ENCODE measurements around the gene ATG7. TPM values are rescaled to one million over a fixed set of nuclear protein-coding genes. Genes with fewer than 3 reads are reported as not detected.

ATG7 gene
- total RNA-seq, 1 donor from 2014 or later: 31.3 TPM

DNA sequence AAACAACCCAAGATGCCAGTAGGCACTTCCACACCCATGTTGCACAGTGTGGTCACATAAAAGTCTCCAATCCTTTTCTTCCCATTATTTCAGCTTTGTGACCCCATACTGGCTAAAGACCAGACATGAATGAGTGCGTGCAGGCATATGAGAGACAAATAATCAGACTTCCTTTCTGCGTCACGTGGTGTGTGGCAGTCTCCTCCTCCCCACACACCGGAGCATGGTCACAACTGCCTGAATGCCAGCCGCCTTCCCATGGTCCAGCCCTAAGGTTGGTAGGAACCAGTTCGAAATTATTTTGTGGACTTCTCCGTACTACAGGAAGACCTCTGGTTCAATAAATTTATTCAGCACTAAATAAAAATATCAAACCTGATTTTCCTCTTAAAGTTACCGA lies 306.0 kb downstream of the ATG7 start:
- TF ChIP-seq, protein P1, sequence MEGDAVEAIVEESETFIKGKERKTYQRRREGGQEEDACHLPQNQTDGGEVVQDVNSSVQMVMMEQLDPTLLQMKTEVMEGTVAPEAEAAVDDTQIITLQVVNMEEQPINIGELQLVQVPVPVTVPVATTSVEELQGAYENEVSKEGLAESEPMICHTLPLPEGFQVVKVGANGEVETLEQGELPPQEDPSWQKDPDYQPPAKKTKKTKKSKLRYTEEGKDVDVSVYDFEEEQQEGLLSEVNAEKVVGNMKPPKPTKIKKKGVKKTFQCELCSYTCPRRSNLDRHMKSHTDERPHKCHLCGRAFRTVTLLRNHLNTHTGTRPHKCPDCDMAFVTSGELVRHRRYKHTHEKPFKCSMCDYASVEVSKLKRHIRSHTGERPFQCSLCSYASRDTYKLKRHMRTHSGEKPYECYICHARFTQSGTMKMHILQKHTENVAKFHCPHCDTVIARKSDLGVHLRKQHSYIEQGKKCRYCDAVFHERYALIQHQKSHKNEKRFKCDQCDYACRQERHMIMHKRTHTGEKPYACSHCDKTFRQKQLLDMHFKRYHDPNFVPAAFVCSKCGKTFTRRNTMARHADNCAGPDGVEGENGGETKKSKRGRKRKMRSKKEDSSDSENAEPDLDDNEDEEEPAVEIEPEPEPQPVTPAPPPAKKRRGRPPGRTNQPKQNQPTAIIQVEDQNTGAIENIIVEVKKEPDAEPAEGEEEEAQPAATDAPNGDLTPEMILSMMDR (IDR thresholded peaks at IDR 0.05; ENCODE audit: insufficient read depth, low read length, poor library complexity, severe bottlenecking): no peak
- Histone ChIP-seq H3K4me3 (ENCODE audit: low read depth, low read length) (no peak overlapping the region), H3K36me3 (ENCODE audit: control insufficient read depth, insufficient read depth, low read length) (peaks cover 2% of the 10 kb centered on the region), H3K27me3 (ENCODE audit: control insufficient read depth, insufficient read depth, low read length) (no peaks in the 10 kb centered on the region)
- DNase-seq (ENCODE audit: low read depth): no peak

DNA sequence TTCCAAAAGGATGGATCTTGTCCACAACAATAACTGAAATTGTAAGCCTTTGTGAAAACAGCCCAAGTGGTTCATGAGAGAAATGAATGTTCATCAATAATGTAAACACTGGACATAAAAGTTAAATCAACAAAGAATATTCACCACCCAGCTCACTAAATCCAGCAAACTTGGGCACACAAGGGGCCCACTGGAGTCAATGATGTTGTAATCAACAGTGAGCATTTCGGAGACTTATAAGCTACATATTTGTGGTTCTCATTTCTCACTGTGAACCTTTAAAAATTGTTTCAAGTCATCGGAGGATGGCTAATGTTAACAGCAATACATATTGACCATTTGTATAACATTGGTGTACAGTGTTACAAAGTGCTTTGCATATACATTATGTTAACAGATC lies 308.4 kb downstream of the ATG7 start:
- H3K4me3 ChIP-seq (ENCODE audit: low read depth, low read length): no peak overlapping the region
- no peak for DNase-seq (ENCODE audit: low read depth)
- no peaks in the 10 kb centered on the region for H3K36me3 ChIP-seq (ENCODE audit: control insufficient read depth, insufficient read depth, low read length)
- TF ChIP-seq, protein P1 (IDR thresholded peaks at IDR 0.05; ENCODE audit: insufficient read depth, low read length, poor library complexity, severe bottlenecking): no peak
- no peaks in the 10 kb centered on the region for H3K27me3 ChIP-seq (ENCODE audit: control insufficient read depth, insufficient read depth, low read length)

DNA sequence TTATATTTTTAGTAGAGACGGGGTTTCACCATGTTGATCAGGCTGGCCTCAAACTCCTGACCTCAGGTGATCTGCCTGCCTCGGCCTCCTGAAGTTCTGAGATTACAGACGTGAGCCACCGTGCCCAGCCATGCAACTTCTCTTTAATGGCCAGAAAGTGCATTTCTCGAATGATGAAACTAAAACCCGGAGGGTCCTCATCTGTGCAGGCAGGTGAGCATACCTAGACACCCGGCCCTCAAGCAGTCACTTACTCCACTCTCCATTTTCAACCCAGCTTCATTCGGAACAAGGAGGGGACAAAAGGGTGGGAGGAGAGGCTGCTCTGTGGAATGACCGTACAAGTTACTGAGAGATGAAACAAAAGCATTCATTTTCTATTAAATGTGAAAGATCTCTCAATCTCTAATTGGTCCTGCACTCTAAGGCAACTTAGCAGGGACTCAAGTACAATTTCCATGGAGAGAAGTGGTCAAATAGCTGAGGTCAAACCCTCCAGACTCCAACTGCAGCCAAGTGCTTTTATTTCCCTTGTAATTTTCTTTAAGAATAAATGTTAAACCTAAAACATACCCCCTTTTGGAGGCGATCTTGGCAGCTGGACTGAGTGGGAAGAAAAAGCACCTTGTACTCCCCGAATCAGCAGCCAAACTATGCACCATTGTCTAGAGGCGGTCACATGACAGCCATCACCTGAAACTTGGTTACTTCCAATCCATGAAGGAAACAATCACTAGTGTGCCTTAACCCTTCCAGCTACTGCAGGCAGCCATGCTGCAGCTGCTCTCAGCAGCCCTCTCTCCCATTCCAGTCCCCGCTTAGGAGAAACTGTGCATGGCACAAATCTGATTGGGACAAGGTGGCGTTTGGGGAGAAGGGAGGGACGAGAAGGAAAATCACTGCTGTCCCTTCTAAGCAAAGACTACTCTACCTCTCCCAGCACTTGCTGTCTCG lies 309.3 kb downstream of the ATG7 start:
- TF ChIP-seq, protein P1 (IDR thresholded peaks at IDR 0.05; ENCODE audit: insufficient read depth, low read length, poor library complexity, severe bottlenecking): no peak
- no peak for DNase-seq (ENCODE audit: low read depth)
- Histone ChIP-seq H3K4me3 (ENCODE audit: low read depth, low read length) (peak overlapping the region; percentile 39), H3K36me3 (ENCODE audit: control insufficient read depth, insufficient read depth, low read length) (no peaks in the 10 kb centered on the region), H3K27me3 (ENCODE audit: control insufficient read depth, insufficient read depth, low read length) (no peaks in the 10 kb centered on the region)

DNA sequence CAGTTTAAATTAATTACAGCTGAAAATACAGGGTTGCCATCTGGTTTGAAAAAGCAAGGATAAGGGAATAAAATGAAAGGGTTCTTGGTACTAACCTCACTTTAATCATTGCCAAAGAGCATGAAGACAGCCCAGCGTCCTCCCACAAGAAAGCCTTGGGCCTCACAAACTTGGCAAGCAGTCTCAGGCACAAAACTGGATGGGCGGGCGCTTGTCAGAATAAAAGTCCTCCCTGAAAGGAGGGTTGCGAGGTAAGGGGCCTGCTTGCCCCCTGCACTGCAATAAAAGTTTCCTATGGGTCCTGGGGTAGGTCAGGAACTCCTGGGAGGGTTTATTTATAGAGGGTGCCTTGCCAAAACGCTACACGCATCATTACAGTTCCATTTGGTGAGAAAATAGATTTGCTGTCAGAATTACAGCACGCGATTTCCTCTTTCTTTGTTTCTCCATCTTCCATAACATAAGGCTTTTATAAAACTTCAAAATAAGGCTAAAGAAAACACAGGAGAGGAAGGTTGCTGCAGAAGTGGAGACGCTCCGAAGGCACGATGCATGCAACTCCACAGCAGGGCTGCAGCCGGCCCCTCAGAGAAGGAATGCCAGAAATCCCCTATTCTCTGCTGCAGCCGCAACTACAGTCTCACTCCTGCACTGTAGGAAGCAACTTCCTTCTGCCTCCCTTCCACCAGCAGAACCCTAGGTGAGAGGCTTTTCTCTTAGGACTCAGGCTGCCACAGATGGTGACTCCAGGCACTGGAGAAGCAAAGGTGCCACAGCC lies 310.2 kb downstream of the ATG7 start:
- DNase-seq (ENCODE audit: low read depth): no peak

DNA sequence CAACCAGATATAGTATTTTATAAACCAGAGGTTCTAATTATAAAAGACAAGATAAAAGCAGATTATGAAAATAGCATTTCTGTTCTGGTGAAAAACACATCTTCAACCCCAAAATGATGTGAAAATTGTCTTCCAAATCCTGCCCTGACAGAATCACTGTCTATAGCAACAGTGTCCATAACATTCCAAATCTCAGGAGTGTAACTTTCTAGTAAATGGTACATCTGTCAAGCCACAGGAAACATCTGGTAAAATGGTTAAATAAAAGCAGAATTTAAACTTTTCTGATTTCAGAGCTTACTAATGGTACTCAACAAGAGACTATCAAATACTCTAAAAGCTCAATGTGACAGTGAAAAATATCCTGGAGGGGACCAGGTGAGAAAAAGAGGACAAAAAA lies 311.0 kb downstream of the ATG7 start:
- H3K4me3 ChIP-seq (ENCODE audit: low read depth, low read length): no peak overlapping the region
- DNase-seq (ENCODE audit: low read depth): no peak
- TF ChIP-seq, protein P1 (IDR thresholded peaks at IDR 0.05; ENCODE audit: insufficient read depth, low read length, poor library complexity, severe bottlenecking): no peak

More for the DNA sequence above, 310.2 kb downstream of the ATG7 start:
- TF ChIP-seq, protein P1 (IDR thresholded peaks at IDR 0.05; ENCODE audit: insufficient read depth, low read length, poor library complexity, severe bottlenecking): no peak
- H3K27me3 ChIP-seq (ENCODE audit: control insufficient read depth, insufficient read depth, low read length): no peaks in the 10 kb centered on the region
- no peaks in the 10 kb centered on the region for H3K36me3 ChIP-seq (ENCODE audit: control insufficient read depth, insufficient read depth, low read length)
- H3K4me3 ChIP-seq (ENCODE audit: low read depth, low read length): peak overlapping the region; percentile 39

More for the DNA sequence above, 311.0 kb downstream of the ATG7 start:
- H3K36me3 ChIP-seq (ENCODE audit: control insufficient read depth, insufficient read depth, low read length): no peaks in the 10 kb centered on the region
- H3K27me3 ChIP-seq (ENCODE audit: control insufficient read depth, insufficient read depth, low read length): no peaks in the 10 kb centered on the region

Data from kidney epithelial cell (primary cell).